ENCODE measurements around the gene MEX3D.

GRCh38 chr19:1577929-1578618, 9.9 kb upstream of the MEX3D start:
- no peak for TF ChIP-seq EZH2 (IDR thresholded peaks at IDR 0.05)
- TF ChIP-seq, protein P1, sequence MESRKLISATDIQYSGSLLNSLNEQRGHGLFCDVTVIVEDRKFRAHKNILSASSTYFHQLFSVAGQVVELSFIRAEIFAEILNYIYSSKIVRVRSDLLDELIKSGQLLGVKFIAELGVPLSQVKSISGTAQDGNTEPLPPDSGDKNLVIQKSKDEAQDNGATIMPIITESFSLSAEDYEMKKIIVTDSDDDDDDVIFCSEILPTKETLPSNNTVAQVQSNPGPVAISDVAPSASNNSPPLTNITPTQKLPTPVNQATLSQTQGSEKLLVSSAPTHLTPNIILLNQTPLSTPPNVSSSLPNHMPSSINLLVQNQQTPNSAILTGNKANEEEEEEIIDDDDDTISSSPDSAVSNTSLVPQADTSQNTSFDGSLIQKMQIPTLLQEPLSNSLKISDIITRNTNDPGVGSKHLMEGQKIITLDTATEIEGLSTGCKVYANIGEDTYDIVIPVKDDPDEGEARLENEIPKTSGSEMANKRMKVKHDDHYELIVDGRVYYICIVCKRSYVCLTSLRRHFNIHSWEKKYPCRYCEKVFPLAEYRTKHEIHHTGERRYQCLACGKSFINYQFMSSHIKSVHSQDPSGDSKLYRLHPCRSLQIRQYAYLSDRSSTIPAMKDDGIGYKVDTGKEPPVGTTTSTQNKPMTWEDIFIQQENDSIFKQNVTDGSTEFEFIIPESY (IDR thresholded peaks at IDR 0.05; ENCODE audit: extremely low read depth, insufficient replicate concordance, low read length): no peak

All from HCT116 (cell line).